K562 (cell line): ENCODE data around the gene SPON1. TPM values are rescaled to one million over a fixed set of nuclear protein-coding genes. Genes with fewer than 3 reads are reported as not detected.

Experiments
- CHCHD3 ChIP-seq: fragments of 250-450 bp; sonication (Bioruptor Pico); IDR thresholded peaks from 2 replicates; pipeline ENCODE4 v2.1.2; 2022; ENCODE audit warnings: mild to moderate bottlenecking
- PCBP1 ChIP-seq: fragments of 200-400 bp; formaldehyde crosslinking; IDR thresholded peaks from 2 replicates; pipeline ENCODE4 v1.6.1; 2018; ENCODE audit warnings: mild to moderate bottlenecking, low read depth, low read length; ENCODE audit not compliant: poor library complexity, severe bottlenecking
- polyA plus RNA-seq, 8 experiments: library from polyadenylated mRNA; depleted of rRNA in 4 of 8; stranded (reverse) in 5 of 8; unstranded in 3 of 8; fragments of >200 nt; fragmentation: Nextera tagmentation in 2 of 8; fragmentation: Illumina TruSeq in 1 of 8; extraction: Ambion mirVana in 2 of 8; extraction: Trizol in 1 of 8; gene quantifications; 2 replicates each; pipeline versions ENCODE4 v1.2.1 to v1.2.3, GENCODE V29; 2011 to 2014; ENCODE audit warnings: inconsistent platforms in 1 of 8, missing spikeins in 1 of 8
- total RNA-seq, 7 experiments: library from RNA; depleted of rRNA in 6 of 7; stranded (reverse); fragments of >200 nt in 6 of 7; fragmentation: Illumina TruSeq in 2 of 7; extraction: Trizol in 2 of 7; gene quantifications; 2 replicates each; pipeline versions ENCODE4 v1.2.1 to v1.2.3, GENCODE V29; 2011 to 2021; ENCODE audit warnings: low replicate concordance in 1 of 7
- TF ChIP-seq, protein P1 (sequence below): fragments of 250-450 bp; sonication (Bioruptor Pico); IDR thresholded peaks from 2 replicates; pipeline ENCODE4 v1.4.0; 2020; ENCODE audit warnings: mild to moderate bottlenecking, moderate library complexity
- TF ChIP-seq, protein P2 (sequence below): IDR thresholded peaks from 2 replicates; pipeline ENCODE4 v1.6.1; 2016; ENCODE audit warnings: missing genetic modification characterization, missing compliant biosample characterization
- TF ChIP-seq, protein P3 (sequence below): fragments of 250-450 bp; sonication (Bioruptor Pico); IDR thresholded peaks from 2 replicates; pipeline ENCODE4 v1.5.0; 2021

Gene SPON1
- total and polyA plus RNA-seq, 9 of the 15 experiments (the other 6 are each of a cell fraction or from before 2014, with no cell fraction given) = 0.04 to 0.06 TPM; not detected in 7

DNA sequence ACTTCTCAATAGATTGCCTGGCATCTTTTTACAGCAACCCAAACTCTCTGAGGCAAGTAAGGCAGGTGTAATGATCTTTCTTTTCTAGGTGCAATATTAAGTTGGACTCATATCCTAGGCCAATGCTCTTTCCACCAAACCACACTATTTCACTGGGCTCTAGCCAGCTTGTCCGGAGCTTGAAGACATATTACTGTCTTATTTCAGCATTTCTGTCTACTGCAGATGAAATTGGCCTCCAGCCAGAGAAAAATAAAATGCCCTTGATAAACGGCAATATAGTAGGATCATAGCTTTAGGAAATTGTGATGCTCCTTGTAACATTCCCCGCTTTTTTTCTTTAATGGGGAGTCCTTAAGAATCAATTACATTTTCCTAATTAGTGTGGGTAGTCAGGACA lies 48.1 kb downstream of the SPON1 start (continued):
- TF ChIP-seq, protein P1, sequence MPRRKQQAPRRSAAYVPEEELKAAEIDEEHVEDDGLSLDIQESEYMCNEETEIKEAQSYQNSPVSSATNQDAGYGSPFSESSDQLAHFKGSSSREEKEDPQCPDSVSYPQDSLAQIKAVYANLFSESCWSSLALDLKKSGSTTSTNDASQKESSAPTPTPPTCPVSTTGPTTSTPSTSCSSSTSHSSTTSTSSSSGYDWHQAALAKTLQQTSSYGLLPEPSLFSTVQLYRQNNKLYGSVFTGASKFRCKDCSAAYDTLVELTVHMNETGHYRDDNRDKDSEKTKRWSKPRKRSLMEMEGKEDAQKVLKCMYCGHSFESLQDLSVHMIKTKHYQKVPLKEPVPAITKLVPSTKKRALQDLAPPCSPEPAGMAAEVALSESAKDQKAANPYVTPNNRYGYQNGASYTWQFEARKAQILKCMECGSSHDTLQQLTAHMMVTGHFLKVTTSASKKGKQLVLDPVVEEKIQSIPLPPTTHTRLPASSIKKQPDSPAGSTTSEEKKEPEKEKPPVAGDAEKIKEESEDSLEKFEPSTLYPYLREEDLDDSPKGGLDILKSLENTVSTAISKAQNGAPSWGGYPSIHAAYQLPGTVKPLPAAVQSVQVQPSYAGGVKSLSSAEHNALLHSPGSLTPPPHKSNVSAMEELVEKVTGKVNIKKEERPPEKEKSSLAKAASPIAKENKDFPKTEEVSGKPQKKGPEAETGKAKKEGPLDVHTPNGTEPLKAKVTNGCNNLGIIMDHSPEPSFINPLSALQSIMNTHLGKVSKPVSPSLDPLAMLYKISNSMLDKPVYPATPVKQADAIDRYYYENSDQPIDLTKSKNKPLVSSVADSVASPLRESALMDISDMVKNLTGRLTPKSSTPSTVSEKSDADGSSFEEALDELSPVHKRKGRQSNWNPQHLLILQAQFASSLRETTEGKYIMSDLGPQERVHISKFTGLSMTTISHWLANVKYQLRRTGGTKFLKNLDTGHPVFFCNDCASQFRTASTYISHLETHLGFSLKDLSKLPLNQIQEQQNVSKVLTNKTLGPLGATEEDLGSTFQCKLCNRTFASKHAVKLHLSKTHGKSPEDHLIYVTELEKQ (CRISPR knock-in tag) = no peak
- TF ChIP-seq, protein P2, sequence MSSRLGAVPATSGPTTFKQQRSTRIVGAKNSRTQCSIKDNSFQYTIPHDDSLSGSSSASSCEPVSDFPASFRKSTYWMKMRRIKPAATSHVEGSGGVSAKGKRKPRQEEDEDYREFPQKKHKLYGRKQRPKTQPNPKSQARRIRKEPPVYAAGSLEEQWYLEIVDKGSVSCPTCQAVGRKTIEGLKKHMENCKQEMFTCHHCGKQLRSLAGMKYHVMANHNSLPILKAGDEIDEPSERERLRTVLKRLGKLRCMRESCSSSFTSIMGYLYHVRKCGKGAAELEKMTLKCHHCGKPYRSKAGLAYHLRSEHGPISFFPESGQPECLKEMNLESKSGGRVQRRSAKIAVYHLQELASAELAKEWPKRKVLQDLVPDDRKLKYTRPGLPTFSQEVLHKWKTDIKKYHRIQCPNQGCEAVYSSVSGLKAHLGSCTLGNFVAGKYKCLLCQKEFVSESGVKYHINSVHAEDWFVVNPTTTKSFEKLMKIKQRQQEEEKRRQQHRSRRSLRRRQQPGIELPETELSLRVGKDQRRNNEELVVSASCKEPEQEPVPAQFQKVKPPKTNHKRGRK (tag) = no peak
- TF ChIP-seq CHCHD3 (no peak), PCBP1 (no peak)
- TF ChIP-seq, protein P3, sequence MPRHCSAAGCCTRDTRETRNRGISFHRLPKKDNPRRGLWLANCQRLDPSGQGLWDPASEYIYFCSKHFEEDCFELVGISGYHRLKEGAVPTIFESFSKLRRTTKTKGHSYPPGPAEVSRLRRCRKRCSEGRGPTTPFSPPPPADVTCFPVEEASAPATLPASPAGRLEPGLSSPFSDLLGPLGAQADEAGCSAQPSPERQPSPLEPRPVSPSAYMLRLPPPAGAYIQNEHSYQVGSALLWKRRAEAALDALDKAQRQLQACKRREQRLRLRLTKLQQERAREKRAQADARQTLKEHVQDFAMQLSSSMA (CRISPR knock-in tag) = no peak
